ENCODE data around the gene CACNB4. TPM values are rescaled to one million over a fixed set of nuclear protein-coding genes. Genes with fewer than 3 reads are reported as not detected.
"Not testable (repeated sequence)": the region's sequence is repeated elsewhere in the genome, so short reads cannot be mapped to it uniquely, and the experiment has no call there.

The CACNB4 gene
- total RNA-seq, 2 donors from 2014 or later: 0.33 to 1.3 TPM

DNA sequence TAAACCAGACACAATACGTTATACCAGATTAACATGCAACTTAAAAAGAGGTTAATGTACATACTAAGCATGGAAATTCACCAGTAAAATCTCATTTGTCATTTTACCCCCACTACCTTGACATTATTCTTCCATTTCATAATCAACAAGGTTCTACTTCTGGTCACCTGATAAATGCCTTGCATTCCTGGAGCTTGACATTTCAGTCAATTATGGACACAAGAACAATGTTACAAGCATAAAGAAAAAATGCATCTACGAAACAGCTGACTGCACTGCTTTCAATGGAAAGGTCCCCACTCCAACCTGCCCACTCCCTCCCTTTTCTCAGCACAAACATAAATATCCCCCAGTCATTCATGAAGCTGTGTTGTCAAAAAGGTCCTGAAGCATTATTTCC lies 302.1 kb downstream of the CACNB4 start:
- no peaks in the 10 kb centered on the region for H3K4me1 ChIP-seq
- no peak overlapping the region for H3K4me3 ChIP-seq
- H3K27me3 ChIP-seq: no peaks in the 10 kb centered on the region
- no peak for DNase-seq
- 79 to 86% methylated on average over 2 of the region's 2 CpGs for WGBS, 2 donors
- no peak for ATAC-seq
- H3K36me3 ChIP-seq (replicated peaks in 1 of 2; ENCODE audit: insufficient read depth in 1 of 2, low read depth in 2 of 2): no peaks in the 10 kb centered on the region
- H3K9me3 ChIP-seq: no peaks in the 10 kb centered on the region
- H3K27ac ChIP-seq: no peak overlapping the region
- TF ChIP-seq POLR2A (IDR thresholded peaks at IDR 0.05): no peak
- TF ChIP-seq, protein P1, sequence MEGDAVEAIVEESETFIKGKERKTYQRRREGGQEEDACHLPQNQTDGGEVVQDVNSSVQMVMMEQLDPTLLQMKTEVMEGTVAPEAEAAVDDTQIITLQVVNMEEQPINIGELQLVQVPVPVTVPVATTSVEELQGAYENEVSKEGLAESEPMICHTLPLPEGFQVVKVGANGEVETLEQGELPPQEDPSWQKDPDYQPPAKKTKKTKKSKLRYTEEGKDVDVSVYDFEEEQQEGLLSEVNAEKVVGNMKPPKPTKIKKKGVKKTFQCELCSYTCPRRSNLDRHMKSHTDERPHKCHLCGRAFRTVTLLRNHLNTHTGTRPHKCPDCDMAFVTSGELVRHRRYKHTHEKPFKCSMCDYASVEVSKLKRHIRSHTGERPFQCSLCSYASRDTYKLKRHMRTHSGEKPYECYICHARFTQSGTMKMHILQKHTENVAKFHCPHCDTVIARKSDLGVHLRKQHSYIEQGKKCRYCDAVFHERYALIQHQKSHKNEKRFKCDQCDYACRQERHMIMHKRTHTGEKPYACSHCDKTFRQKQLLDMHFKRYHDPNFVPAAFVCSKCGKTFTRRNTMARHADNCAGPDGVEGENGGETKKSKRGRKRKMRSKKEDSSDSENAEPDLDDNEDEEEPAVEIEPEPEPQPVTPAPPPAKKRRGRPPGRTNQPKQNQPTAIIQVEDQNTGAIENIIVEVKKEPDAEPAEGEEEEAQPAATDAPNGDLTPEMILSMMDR (IDR thresholded peaks at IDR 0.05): no peak
- intact Hi-C loops (cut with DNase I): no loop called here

DNA sequence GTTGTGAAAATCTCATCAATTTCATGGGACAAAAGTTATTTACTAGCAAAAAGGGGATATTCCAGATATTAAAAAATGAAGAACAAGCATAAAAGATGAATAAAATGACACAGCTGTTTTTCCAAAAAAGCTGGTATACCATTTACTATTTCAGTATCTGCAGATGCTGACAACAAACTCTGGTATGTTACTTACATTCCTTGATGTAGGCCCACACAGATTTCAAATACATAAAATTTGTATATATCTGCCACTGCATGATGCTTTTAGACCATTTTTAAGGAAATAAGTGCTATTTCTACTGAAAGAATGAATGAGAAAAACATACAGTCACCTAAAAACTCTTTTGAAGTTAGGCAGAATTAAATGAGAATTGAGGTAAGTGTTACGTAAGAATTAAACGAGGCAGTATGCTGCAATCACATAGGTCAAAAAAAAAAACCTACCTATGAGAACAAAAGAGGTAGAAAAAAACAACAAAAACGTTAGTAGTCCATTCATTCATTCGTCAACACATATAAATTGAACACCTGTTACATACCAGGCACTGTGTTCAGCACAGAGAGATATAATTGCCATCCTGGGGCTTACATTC lies 303.1 kb downstream of the CACNB4 start:
- ATAC-seq: no peak
- H3K36me3 ChIP-seq (replicated peaks in 1 of 2; ENCODE audit: insufficient read depth in 1 of 2, low read depth in 2 of 2): no peaks in the 10 kb centered on the region
- intact Hi-C loops (cut with DNase I): no loop called here
- no peak for TF ChIP-seq POLR2A (IDR thresholded peaks at IDR 0.05)
- TF ChIP-seq, protein P1 (IDR thresholded peaks at IDR 0.05): no peak
- 61 to 74% methylated on average over 4 of the region's 4 CpGs for WGBS, 2 donors
- DNase-seq: no peak
- no peak overlapping the region for H3K4me3 ChIP-seq
- no peaks in the 10 kb centered on the region for H3K9me3 ChIP-seq
- H3K27me3 ChIP-seq: no peaks in the 10 kb centered on the region
- no peaks in the 10 kb centered on the region for H3K4me1 ChIP-seq
- no peak overlapping the region for H3K27ac ChIP-seq

DNA sequence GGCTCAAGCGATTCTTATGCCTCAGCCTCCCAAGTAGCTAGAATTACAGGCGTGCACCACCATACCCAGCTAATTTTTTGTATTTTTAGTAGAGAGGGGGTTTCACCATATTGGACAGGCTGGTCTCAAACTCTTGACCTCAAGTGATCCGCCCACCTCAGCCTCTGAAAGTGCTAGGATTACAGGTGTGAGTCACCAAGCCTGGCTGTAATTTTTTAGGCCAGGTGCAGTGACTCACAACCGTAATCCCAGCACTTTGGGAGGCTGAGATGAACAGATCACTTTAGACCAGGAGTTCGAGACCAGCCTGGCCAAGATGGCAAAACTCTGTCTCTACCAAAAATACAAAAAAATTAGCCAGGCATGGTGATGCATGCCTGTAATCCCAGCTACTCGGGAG lies 304.4 kb downstream of the CACNB4 start:
- ATAC-seq; H3K4me1 ChIP-seq; DNase-seq; H3K9me3 ChIP-seq; H3K36me3 ChIP-seq (replicated peaks in 1 of 2; ENCODE audit: insufficient read depth in 1 of 2, low read depth in 2 of 2); H3K27ac ChIP-seq; intact Hi-C loops (cut with DNase I); H3K27me3 ChIP-seq; H3K4me3 ChIP-seq: not testable (repeated sequence)
- 93 to 97% methylated on average over 6 of the region's 6 CpGs for WGBS, 2 donors

DNA sequence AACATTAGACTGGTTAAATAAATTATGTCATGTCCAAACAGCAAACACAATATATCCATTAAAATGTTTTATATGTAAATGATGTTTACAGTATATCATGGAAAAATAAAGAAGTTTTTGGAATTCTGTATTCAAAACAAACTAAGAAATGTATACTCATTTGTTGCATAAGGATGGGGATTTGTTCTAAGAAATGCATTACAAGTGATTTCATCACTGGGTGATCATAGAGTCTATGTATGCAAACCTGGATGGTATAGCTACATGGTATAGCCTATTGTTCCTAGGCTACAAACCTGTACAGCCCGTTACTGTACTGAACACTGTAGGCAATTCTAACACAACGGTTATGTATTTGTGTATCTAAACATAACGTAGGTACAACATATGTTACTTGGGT lies 305.7 kb downstream of the CACNB4 start:
- DNase-seq (no peak), ATAC-seq (no peak)

DNA sequence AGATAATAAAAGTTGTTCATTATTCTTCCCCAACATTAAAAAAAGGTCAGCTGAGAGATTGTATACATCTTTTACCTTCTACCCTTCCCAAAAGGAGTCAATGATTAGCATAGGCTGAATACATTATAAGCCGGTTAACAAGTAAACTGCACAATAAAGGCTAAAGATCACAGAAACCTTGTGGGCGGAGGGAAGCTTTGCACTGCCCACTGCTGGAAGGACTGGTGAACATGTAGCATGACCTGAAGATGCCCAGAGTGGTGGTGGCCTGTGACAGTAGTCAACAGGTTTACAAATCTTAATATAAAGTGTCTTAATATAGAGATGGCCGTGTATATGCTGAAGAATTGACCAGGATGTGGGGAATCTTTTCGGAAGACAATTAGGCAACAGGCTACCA lies 306.3 kb downstream of the CACNB4 start:
- intact Hi-C loops (cut with DNase I): no loop called here
- TF ChIP-seq POLR2A (IDR thresholded peaks at IDR 0.05): no peak
- no peak for ATAC-seq
- H3K36me3 ChIP-seq (replicated peaks in 1 of 2; ENCODE audit: insufficient read depth in 1 of 2, low read depth in 2 of 2): no peaks in the 10 kb centered on the region
- H3K4me3 ChIP-seq: no peak overlapping the region
- no peaks in the 10 kb centered on the region for H3K27me3 ChIP-seq
- WGBS, 2 donors: 90 to 97% methylated on average over 4 of the region's 4 CpGs
- H3K27ac ChIP-seq: no peak overlapping the region
- no peaks in the 10 kb centered on the region for H3K4me1 ChIP-seq
- DNase-seq: no peak
- H3K9me3 ChIP-seq: no peaks in the 10 kb centered on the region

More for the DNA sequence above, 305.7 kb downstream of the CACNB4 start:
- no peaks in the 10 kb centered on the region for H3K9me3 ChIP-seq
- WGBS, 2 donors: 81 to 96% methylated on average over 3 of the region's 3 CpGs
- intact Hi-C loops (cut with DNase I): no loop called here
- no peaks in the 10 kb centered on the region for H3K27me3 ChIP-seq
- no peak overlapping the region for H3K4me3 ChIP-seq
- no peak overlapping the region for H3K27ac ChIP-seq
- TF ChIP-seq POLR2A (IDR thresholded peaks at IDR 0.05): no peak
- TF ChIP-seq, protein P1 (IDR thresholded peaks at IDR 0.05): no peak
- H3K36me3 ChIP-seq (replicated peaks in 1 of 2; ENCODE audit: insufficient read depth in 1 of 2, low read depth in 2 of 2): no peaks in the 10 kb centered on the region
- no peaks in the 10 kb centered on the region for H3K4me1 ChIP-seq

DNA sequence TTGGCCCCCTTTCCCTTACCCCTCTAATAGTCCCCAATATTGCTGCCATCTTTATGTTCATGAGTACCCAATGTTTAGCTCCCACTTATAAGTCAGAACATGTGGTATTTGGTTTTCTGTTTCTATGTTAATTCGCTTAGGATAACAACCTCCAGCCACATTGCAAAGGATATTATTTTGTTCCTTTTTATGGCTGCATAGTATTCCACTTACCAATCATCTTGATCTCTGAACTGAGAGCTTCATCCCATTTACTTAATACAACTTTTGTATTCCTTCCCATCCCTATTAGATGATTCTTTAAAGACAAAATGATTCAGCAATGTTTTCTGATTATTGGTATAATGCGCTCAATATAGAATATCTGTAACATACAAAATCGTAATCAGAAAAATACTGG lies 307.3 kb downstream of the CACNB4 start:
- ATAC-seq (no peak), DNase-seq (no peak)
- H3K4me3 ChIP-seq: no peak overlapping the region
- no peaks in the 10 kb centered on the region for H3K9me3 ChIP-seq
- H3K4me1 ChIP-seq: no peaks in the 10 kb centered on the region
- 91 to 98% methylated on average over 3 of the region's 3 CpGs for WGBS, 2 donors
- no peaks in the 10 kb centered on the region for H3K27me3 ChIP-seq
- TF ChIP-seq, protein P1 (IDR thresholded peaks at IDR 0.05): no peak
- TF ChIP-seq POLR2A (IDR thresholded peaks at IDR 0.05): no peak
- H3K36me3 ChIP-seq (replicated peaks in 1 of 2; ENCODE audit: insufficient read depth in 1 of 2, low read depth in 2 of 2): no peaks in the 10 kb centered on the region
- no peak overlapping the region for H3K27ac ChIP-seq
- intact Hi-C loops (cut with DNase I): no loop called here
